UCSD-AML1 (cell line): ENCODE measurements around the gene SCG5.

Source experiments
- DNase-seq: peaks from one replicate; lab custom pipeline; 2025; ENCODE audit not compliant: unreplicated experiment; lab: John Stamatoyannopoulos, UW

The SCG5 gene

DNA sequence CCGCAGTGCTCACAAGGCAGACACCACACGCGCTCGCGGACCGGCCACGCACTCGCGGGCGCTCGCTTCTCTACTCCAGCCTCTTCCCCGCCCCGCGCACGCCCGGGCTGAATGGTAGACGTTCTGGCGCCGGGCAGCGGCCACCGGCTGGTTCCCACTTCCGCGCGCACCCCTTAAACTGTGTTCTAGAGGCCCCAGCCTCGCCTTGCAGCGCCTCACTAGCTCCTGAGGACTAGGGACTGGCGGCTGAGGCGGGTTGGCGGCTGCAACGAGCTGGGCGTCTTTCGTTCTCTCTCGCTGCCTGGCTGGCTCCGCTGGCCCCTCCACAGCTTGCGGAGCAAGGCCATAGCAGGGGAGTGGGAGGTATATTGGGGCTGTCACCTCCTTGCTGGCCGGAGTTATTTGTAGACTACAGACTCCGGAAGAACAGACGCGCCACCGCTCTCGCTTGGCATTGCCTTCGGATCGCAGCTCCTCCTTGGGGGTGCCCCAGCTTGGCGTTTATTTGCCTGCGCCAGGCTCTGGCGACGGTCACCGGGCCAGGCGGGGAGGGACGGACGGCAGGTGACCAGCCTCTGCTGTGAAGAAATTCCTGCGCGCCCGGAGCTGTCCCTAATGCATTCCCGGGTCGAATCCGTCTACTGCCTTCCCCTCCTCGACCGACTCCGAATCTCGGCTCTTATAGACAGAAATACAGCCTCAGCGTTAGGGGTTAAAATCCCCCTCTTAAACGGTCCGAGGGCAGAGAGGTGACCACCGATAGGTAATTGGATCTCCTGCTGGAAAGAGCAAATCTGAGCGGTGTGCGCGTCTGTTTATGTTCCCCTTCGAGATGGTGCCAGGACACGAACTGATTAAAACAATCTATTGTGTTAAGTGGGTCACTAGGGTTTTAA lies 77.6 kb downstream of the SCG5 start:
- DNase-seq = no peak

DNA sequence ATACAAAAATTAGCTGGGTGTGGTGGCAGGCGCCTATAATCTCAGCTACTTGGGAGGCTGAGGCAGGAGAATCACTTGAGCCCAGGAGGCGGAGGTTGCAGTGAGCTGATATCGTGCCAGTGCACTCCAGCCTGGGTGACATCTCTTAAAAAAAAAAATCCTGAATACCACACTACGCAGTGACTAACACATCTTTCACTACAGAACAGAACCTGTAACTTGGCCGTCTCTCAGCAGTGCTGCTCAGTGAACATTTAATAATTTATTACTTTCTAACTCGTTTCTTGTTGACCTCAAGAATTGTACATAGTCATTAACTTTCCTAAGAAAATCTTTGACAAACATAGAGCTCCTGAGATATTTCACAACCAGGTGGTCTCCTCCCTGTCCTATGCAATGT lies 80.1 kb downstream of the SCG5 start:
- no peak for DNase-seq

DNA sequence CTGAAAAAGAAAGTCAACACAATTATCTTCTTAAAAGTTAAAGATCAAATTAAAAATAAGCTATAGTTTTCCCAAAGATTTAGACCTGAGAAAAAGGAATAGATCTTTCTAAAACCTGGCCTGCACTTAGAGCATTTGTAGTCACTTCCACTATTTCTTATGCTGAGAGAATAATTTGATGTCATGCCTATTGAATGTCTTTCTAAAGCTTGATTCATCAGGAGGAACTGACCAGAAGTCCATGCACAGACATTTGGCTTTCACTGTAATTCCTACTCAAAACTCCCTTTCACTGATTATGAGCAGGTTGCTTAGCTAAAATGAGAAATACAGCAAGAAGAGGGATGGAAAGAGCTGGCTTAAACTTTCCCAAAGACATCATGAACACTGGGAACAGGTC lies 80.6 kb downstream of the SCG5 start:
- no peak for DNase-seq

DNA sequence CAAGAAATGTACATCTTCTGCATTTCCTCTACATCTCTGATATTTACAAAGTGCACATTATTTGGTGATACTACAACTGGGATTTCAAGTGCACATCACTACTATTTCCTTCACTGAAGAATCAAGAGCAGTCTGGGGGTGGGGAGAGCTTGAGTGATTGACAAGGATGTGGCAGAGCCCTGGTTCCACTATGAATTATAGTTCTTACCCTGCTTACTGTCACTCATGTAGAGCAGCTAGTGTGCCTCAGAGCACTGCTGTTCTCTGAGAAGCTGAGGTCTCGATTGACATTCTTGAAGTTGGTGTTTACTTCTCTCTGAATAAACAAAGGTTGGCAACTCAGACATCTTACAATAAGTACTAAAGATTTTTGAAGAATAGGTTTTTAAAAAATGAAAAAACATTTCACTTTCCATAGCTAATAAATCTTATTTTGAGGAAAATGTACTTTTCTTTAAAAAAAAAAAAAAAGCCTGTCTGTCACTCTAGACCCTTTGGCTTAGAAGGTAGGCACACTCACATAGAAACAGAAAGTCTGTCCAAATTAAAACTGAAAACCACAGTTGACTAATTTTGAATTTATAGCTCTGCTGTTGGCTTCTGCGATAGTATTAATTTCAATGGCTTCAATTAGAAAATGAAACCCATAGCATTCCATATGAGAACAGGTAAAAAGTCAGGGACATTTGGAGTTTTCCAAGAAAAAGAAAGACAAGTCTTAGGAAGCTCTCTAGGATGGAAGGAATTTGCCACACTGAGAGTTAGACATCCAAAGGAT lies 81.8 kb downstream of the SCG5 start:
- DNase-seq = no peak

DNA sequence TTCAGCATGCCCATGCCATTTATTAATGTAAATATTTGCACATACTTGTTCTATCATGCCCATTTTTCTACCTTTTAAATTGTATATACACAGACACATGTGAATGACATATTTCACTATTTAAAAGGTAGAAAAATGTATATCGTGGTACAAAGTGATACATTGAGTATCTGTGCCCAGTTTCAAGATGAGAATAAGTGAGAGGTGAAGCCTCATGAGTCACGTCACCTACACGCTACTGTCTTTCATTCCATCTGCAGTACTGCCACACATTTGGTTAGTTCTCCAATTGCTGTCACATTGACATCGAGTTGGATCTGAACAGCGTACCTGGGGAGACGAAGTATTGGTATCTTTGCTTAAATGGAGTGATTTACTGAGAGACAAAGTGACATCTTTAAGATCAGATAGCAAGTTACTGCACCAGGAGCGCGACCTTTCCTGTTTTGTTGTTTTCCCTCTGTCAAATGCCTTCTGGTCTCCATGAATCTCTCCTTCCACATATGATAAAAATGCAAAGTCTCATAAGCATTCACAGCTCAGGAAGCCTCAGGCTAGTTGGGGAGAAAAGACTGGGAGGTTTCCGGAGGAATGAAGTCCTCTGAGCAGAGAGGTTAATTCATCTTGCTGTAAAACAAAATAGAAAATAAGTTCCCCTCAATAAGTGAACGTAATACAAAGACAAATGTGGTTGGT lies 88.3 kb downstream of the SCG5 start:
- DNase-seq = no peak

DNA sequence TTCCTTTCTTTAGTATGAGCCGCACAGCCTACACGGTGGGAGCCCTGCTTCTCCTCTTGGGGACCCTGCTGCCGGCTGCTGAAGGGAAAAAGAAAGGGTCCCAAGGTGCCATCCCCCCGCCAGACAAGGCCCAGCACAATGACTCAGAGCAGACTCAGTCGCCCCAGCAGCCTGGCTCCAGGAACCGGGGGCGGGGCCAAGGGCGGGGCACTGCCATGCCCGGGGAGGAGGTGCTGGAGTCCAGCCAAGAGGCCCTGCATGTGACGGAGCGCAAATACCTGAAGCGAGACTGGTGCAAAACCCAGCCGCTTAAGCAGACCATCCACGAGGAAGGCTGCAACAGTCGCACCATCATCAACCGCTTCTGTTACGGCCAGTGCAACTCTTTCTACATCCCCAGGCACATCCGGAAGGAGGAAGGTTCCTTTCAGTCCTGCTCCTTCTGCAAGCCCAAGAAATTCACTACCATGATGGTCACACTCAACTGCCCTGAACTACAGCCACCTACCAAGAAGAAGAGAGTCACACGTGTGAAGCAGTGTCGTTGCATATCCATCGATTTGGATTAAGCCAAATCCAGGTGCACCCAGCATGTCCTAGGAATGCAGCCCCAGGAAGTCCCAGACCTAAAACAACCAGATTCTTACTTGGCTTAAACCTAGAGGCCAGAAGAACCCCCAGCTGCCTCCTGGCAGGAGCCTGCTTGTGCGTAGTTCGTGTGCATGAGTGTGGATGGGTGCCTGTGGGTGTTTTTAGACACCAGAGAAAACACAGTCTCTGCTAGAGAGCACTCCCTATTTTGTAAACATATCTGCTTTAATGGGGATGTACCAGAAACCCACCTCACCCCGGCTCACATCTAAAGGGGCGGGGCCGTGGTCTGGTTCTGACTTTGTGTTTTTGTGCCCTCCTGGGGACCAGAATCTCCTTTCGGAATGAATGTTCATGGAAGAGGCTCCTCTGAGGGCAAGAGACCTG lies 89.5 kb downstream of the SCG5 start:
- no peak for DNase-seq

DNA sequence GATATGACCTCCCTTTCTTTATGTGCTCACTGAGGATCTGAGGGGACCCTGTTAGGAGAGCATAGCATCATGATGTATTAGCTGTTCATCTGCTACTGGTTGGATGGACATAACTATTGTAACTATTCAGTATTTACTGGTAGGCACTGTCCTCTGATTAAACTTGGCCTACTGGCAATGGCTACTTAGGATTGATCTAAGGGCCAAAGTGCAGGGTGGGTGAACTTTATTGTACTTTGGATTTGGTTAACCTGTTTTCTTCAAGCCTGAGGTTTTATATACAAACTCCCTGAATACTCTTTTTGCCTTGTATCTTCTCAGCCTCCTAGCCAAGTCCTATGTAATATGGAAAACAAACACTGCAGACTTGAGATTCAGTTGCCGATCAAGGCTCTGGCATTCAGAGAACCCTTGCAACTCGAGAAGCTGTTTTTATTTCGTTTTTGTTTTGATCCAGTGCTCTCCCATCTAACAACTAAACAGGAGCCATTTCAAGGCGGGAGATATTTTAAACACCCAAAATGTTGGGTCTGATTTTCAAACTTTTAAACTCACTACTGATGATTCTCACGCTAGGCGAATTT lies 91.2 kb downstream of the SCG5 start:
- no peak for DNase-seq

DNA sequence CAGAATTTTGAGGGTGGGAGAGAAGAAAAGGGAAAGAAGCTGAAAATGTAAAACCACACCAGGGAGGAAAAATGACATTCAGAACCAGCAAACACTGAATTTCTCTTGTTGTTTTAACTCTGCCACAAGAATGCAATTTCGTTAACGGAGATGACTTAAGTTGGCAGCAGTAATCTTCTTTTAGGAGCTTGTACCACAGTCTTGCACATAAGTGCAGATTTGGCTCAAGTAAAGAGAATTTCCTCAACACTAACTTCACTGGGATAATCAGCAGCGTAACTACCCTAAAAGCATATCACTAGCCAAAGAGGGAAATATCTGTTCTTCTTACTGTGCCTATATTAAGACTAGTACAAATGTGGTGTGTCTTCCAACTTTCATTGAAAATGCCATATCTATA lies 91.8 kb downstream of the SCG5 start:
- no peak for DNase-seq

DNA sequence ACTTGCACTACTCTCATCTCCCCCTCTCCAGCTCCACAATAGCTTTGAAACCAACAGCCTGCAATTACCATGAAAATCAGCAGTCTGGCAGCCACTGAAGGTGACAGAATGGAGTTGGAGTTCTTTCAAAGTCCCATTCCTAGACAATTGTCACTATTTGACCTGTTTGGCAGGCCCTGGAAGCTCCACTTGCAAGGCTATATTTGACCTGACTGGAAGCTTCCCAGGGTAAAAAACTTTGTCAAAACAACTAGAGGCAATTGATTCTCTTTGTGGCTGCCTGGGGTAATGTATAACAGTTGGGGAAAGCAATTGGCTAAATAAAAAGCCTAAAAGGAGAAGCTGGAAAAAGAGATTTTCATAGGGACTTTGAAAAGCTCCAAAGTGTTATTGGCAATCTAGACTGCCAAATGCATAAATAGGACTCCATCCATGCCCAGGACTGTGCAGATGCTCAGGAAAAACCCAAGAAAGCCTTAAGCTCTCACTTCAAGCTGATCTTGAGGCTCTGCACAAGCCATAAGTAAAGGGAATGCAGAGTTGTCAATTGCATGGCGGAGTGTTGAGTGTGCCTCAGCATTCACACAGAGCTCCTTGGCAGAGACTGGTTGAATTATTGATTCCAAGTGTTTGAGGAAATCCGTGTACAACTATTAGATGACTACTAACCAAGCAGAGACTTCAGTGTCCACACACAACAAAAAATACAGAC lies 94.6 kb downstream of the SCG5 start:
- no peak for DNase-seq

DNA sequence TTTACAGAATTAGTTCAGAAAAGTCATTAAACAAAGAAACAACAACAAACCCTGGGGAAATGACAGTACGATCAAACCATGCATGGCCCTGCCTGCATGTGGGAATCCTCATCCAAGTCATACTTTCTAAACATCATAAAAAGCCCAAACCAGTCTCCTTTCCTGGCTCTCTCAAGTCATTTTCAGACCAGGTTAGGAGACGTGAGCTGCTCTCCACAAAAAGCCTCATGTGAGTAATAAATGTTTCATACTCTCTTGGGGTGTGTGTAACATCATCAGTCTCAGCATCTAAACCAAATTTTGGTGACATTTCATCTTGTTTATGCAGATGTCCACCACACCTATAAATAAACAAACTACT lies 95.2 kb downstream of the SCG5 start:
- DNase-seq = no peak

DNA sequence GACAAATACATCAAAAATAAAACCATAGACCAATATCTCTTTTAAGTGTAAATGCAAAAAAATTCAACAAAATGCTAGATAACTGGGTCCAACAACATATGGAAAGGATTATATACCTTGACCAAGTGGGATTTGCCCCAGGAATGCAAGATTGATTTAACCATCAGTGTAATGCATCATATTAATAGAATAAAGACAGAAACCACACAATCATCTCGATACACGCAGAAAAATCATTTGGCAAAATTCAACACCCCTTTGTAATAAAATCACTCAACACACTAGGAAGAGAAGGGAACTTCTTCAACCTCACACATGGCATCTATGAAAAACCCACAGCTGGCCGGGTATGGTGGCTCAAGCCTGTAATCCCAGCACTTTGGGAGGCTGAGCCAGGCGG lies 95.8 kb downstream of the SCG5 start:
- DNase-seq = no peak

DNA sequence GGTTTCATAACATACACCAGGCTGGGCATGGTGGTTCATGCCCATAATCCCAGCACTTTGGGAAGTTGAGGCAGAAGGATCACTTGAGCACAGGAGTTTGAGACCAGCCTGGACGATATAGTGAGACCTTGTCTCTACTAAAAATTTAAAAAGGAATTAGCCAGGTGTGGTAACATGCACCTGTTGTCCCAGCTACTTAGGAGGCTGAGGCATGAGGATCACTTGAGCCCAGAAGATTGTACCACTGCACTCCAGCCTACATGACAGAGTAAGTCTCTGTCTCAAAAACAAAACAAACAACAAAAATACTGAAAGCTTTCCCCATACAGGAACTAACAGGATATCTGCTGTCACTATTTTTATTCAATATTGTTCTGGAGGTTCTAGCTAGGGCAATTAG lies 97.2 kb downstream of the SCG5 start:
- no peak for DNase-seq

DNA sequence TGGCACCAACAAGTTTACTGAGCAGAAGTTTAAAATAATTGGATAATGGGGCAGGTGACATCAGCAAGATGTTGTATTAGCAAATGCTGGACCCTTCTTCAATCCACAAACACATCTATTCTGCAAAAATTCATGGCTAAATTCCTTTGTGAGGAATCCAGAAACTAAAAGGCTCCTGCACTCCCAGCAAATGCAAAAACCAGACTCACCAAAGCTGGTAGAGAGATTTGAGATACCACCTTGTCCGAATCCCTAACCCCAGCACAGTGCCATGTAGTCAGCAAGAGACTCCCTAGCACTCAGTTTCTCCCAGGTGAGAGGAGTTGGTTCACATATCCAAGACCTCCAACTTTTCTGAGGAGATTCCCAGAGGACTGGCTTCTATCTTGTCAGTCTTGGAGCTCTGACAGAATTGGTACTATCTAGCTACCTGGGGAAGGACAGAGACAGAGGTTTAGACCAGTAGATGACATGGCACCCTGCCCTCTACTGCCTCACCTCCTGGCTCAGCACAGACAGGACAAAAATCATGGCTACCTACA lies 98.1 kb downstream of the SCG5 start:
- DNase-seq = no peak

DNA sequence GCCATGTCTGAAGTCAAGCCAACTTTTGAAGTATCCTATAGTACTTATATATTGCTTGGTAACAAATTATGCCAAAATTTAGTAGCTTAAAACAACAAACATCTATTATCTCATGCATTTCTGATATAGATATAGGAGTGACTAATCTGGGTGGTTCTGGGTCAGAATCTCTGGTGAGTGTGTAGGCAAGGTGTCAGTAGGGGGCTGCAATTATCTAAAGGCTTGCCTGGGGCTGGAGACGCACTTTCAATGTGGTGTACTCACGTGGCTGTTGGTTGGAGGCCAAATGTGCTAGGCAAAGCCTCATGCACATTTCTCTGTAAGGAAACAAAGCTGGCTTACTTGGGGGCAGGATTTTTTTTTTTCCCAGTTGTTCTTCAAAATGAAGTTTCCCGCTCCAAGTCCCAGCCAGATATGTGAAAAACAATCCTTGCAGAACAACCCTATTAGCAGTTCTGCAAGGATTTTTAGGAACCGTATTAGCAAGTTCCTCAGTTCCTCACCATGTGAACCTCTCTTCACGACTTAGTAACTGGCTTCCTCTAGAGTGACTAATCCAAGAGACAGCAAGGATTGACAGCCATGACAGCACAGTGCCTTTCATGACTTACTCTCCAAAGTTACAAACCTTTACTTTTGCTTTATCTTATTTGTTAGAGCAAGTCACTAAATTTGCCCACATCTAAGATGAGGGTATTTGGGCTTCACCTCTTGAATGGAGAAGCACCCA lies 102.1 kb downstream of the SCG5 start:
- no peak for DNase-seq

DNA sequence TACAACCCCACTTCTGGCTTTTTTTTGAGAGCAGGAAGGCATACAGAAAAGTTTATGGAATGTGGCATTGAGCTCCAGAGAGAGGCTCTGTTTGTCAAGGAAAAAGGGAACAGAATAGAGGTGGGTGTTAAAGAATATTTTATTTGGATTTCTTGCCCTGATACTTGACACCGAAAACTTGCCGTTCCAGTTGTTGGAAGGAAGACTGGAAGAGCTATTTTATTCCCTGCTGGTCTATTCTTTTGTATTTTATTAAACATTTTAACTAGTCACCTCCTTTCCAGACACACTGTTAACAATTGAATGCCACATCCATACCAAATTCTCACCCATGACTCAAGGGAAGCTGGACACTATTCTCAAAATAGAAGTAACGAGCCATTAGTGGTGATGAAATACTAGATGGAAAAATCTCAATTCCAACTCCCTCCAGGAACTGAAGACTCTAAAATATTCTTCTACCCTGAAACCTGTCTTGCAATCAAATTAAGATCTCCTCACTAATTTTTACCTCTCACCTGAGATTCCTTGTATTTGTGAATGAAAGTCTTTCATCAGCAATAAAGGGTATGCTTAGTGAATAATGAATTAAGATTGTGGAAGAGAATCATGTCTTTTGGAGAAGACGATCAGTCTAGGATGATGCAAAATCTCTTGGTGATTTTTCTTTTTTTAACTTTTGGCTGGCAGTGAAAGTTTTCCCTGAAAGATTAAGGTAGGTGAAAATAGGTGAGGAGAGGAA lies 104.8 kb downstream of the SCG5 start:
- DNase-seq = no peak
